GM19023 (cell line): ENCODE measurements around the gene COL18A1.

Experiments
- ATAC-seq: cut with Tn5 transposase; IDR thresholded peaks from one replicate; pipeline ENCODE4 v1.9.1; 2021; ENCODE audit warnings: mild to moderate bottlenecking, moderate library complexity; ENCODE audit not compliant: unreplicated experiment

The COL18A1 gene

GRCh38 chr21:45452696-45453307 lies 47.8 kb downstream of the COL18A1 start:
- no peak for ATAC-seq

GRCh38 chr21:45453308-45453950 lies 48.5 kb downstream of the COL18A1 start:
- no peak for ATAC-seq

GRCh38 chr21:45454060-45454925 lies 49.3 kb downstream of the COL18A1 start:
- no peak for ATAC-seq

GRCh38 chr21:45454926-45455673 lies 50.1 kb downstream of the COL18A1 start:
- no peak for ATAC-seq

GRCh38 chr21:45455674-45456583 lies 51.0 kb downstream of the COL18A1 start:
- ATAC-seq = no peak

- no peak for ATAC-seq
These were observed 51.7 kb downstream of the COL18A1 start for GRCh38 chr21:45456584-45457160.

- ATAC-seq = no peak
These were observed 52.3 kb downstream of the COL18A1 start for GRCh38 chr21:45457161-45457831.

GRCh38 chr21:45457832-45458172 lies 52.8 kb downstream of the COL18A1 start:
- ATAC-seq = no peak

- ATAC-seq = no peak
These were observed 53.6 kb downstream of the COL18A1 start for GRCh38 chr21:45458281-45459170.

- no peak for ATAC-seq
These were observed 54.4 kb downstream of the COL18A1 start for GRCh38 chr21:45459171-45460010.

GRCh38 chr21:45460011-45460565 lies 55.1 kb downstream of the COL18A1 start:
- no peak for ATAC-seq

GRCh38 chr21:45460611-45461368 lies 55.8 kb downstream of the COL18A1 start:
- no peak for ATAC-seq

- no peak for ATAC-seq
These were observed 56.4 kb downstream of the COL18A1 start for GRCh38 chr21:45461369-45461750.

- ATAC-seq = no peak
These were observed 56.9 kb downstream of the COL18A1 start for GRCh38 chr21:45461806-45462341.

GRCh38 chr21:45463871-45464270 lies 58.9 kb downstream of the COL18A1 start:
- no peak for ATAC-seq

GRCh38 chr21:45464309-45464708 lies 59.3 kb downstream of the COL18A1 start:
- ATAC-seq = no peak
